Measurements from ENCODE around the gene LLPH.

DNA sequence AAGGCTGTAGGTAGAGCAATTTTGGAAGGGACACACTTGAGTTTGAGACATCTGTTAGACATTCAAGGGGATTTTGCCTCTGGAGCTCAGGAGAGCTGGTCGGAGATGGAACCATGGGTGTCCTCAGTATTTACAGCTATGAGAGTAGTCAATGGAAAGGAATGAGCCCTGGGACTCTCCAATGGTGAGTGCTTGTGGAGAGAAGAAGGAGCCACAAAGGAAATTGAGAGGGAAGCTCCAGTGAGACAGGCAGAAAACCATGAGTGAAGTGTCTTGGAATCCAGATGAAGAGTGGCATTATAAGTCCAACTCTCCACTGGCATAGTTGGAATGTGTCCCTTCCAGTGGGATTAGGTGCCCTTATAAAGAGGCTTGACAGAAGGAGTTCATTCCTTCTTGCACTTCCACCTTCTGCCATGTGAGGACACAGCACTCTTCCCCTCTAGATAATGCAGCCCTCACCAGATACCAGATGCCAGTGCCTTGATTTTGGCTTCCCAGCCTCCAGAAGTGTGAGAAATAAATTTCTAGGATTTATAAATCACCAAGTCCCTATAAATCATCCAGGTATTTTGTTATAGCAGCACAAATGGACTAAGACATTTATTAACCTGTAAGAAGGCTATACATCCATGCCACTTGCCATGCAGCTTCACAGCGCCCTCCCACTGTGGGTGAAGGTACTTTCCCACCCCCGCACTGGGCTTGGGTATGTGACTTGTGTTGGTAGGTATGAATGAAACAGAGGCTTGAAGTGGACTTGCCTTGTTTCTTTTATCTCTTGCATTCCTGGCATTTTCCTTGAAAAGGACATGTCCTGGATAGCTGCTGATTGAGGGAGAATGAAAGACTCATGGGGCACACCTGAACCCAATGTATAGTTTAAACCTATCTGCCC, 27.3 kb downstream of the LLPH start:
- no peak for TF ChIP-seq EZH2 (IDR thresholded peaks at IDR 0.05; ENCODE audit: borderline replicate concordance, low read length)
- TF ChIP-seq, protein P1, sequence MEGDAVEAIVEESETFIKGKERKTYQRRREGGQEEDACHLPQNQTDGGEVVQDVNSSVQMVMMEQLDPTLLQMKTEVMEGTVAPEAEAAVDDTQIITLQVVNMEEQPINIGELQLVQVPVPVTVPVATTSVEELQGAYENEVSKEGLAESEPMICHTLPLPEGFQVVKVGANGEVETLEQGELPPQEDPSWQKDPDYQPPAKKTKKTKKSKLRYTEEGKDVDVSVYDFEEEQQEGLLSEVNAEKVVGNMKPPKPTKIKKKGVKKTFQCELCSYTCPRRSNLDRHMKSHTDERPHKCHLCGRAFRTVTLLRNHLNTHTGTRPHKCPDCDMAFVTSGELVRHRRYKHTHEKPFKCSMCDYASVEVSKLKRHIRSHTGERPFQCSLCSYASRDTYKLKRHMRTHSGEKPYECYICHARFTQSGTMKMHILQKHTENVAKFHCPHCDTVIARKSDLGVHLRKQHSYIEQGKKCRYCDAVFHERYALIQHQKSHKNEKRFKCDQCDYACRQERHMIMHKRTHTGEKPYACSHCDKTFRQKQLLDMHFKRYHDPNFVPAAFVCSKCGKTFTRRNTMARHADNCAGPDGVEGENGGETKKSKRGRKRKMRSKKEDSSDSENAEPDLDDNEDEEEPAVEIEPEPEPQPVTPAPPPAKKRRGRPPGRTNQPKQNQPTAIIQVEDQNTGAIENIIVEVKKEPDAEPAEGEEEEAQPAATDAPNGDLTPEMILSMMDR (IDR thresholded peaks at IDR 0.05; ENCODE audit: low read length), result peak; percentile 49

Measured in OCI-LY1 (cell line).